Left lobe of liver (tissue), 2 donors: ENCODE data around the gene UBQLNL. TPM values are rescaled to one million over a fixed set of nuclear protein-coding genes. Genes with fewer than 3 reads are reported as not detected.

Experiments
- ATAC-seq: fragments of 200-7000 bp; cut with Tn5 transposase; one replicate; pipeline ENCODE4 v1.9.1; 2020; ENCODE audit warnings: mild to moderate bottlenecking, moderate library complexity
- DNase-seq: peaks from one replicate; pipeline ENCODE4 v3.0.0-alpha.2; 2020; ENCODE audit warnings: low spot score
- total RNA-seq: library from RNA; stranded (reverse); gene quantifications from one replicate; pipeline ENCODE4 v1.2.1, GENCODE V29; 2021
- donor health status: DM: no; HTN: no; CAD: no; lungs with moderate emphysema.
- donor health status: DM: no; HTN: yes; CAD: no.

Gene UBQLNL, protein sequence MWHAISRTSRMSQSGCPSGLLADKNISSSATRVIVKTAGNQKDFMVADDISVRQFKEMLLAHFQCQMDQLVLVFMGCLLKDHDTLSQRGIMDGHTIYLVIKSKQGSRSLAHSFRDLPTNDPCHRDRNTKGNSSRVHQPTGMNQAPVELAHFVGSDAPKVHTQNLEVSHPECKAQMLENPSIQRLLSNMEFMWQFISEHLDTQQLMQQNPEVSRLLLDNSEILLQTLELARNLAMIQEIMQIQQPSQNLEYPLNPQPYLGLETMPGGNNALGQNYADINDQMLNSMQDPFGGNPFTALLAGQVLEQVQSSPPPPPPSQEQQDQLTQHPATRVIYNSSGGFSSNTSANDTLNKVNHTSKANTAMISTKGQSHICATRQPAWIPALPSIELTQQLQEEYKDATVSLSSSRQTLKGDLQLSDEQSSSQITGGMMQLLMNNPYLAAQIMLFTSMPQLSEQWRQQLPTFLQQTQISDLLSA
- total RNA-seq = 0.23 TPM

DNA sequence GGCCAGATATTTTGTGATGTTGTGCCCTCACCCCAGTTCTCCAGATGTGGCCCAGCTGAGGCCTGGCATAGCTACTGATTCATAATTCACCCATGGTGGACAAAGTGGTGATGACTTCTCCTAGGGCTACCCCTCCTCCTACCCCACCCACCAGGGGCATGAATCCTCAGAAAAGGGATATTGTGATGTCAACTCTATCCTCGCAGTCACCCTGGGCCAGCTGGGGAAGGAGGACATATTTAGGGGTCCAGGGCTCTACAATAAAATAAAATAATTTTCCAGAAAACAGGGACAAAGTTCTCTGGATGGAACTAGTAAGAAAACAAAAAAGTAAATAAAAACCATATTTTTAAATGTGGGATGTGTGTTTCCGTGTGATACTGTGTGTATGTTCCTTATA, at the start of gene UBQLNL:
Gene UBQLNL, minus strand, starts transcription at position 101 of the 400 bp plus-strand sequence. CDS start 258 bp downstream, outside the sequence.
- DNase-seq (no peak), ATAC-seq (no peak)

DNA sequence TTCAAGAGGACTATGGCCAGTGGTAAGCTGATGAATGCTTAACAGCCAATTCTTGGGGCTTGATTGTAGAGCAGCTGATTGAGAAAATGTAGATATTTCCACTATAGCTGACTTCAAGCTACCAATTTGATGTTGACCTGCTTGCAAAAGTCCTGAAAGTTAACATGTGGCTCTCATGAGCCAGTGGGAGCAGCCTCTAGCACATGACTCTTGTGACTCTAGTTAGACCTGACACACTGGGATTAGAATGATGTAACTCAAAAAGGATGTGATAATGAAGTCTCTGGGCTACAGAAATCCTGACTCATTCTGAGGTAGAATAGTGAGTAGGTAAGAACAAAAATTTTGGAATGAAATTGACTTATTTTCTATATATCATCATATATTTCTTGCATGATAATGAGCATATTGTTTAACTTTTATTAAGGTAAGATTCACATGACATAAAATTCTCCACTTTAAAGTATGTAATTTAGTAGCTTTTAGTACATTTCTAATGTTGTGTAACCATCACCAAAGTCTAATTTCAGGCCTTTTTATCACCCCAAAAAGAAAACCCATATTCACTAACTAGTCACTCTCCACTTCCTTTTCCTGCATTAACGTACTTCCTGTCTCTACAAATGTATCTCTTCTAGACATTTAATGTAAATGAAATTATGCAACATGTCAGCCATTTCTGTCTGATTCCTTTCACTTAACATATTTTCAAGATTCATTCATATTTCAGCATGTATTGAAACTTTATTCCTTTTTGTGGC, 47.9 kb upstream of the UBQLNL start:
- ATAC-seq = no peak
- no peak for DNase-seq

DNA sequence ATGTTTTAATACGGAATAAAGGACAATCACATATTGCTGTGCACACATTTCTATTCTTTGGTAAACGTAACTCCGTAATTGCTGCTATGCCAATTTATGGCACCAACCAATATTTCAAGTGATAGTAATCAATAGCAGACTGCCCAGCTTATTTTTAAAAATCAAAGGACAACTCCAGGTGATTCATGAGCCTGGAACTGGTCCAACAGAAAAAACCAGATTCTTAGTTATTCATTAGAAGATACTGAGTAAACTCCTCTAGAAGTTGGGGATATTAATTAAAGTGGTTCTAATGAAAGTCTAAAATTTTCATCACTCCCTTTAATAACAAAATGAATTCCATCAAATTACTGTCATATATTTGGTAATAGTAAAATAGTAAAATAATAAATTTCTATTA, 41.3 kb upstream of the UBQLNL start:
- DNase-seq (no peak), ATAC-seq (no peak)

DNA sequence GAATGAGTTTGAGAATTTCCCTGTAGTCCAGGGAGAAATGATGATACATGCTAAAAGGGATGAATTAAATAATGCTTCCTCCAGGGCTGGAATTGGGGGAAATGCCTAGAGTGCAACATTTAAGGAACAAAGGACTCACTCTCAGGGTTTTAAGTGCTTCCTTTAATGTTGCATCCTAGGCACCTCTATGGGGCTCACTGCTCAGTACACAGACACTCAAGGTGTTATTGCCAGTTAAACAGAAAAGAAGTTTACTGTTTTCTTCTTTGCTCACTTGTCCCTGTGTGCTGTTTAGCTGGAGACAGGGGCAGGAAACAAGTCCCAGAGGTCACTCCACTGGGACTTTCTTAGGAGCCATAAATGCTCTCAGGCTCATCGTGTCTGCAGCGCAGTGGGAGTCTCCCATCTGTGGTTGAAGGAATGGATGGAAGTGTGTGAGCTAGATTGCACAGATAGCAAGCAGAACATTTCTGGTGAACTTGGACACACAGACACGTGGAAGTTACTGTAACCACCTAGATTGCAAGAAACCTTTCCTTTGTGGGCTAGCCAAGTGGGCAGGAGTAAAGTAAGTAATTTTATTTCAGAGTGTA, 40.2 kb upstream of the UBQLNL start:
- no peak for DNase-seq

DNA sequence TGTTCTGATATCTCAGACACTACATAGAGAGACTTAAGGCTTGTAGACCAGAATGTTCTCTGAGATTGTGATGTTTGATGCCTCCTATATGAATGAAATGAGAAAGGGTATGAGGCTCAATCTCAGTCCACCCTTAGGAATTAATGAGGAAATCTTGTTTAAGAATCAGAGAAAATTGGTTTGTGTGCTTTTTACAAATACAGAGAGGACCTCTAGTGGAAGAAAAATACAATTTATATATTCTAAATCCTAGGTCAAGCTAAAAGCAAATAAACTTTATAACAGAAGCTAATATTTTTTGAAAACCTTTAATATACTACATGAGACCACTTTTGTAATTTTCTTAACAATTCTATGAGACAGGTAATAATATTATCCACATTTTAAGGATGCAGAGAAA, 36.8 kb upstream of the UBQLNL start:
- no peak for ATAC-seq
- no peak for DNase-seq

More for the DNA sequence above, 40.2 kb upstream of the UBQLNL start:
- ATAC-seq = no peak

DNA sequence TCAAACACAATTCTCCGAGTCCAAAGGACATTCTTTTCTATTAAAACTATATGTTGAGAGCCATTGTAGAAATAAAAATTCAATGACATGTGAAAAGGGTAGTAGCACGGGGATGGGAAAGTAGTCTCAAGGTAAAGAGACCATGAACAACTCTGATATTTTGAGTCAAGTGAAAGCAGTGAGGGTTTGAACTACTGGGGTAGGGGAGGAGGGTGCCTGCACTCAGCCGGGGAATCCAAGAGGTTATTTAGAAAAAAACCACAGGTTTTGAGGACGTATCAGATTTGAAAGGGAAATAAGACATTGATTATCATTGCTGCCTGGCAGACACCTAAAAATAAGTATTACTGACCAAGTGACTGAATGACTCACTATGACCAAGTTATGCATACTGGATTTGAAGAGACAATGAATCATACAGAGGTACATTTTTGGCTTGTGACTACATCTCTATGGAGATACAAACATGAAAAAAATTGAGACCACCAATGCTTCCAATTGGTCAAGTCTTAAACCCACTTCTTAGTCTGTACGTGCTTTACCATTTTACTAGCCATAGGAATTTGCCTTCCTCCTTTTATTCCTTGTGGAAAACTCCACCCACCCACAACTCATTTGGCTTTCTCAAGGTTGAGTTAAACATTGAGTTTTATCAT, 34.1 kb upstream of the UBQLNL start:
- DNase-seq = no peak

DNA sequence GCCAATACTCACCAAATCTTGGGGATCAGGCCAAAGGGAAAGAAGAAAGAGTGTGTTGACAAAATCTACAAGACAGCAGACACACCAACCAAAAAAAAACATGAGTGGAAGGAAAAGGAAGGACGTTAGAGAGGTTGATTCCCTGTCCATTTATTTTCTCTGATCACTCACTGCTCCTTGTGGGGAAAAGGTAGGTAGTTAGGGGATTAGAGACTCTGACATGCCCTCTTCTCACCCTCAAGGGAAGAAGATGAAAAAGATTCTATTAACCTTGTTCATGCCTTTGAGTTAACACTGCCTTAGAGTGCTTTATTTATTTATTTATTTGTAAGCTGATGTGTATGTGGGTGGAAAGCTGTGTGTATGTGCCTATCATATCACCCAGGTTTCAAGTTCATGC, 31.9 kb upstream of the UBQLNL start, which contains the start of gene OR52H1:
Gene OR52H1, minus strand, starts transcription at position 101 of the 400 bp plus-strand sequence. CDS start 3,035 bp downstream, outside the sequence.
- ATAC-seq (no peak), DNase-seq (no peak)

More for the DNA sequence above, 34.1 kb upstream of the UBQLNL start:
- ATAC-seq = no peak

DNA sequence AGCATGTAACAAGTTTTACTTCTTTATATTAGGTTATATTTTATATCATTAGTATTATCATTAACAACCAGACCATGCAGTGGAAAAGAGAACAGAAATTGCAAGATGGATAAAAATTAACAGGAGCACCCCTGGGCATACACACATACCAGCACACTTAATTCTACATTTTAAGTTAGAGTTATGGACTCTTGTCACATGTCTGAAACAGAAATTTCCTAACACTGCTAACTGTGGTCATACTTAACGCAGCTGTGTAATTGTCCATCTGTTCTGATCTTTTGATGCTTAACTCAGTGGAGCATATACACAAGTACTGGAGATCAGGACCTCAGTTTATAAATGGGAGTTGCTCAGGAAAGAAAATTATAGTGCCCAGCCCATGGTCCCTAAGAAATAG, 31.5 kb upstream of the UBQLNL start:
- ATAC-seq (no peak), DNase-seq (no peak)

DNA sequence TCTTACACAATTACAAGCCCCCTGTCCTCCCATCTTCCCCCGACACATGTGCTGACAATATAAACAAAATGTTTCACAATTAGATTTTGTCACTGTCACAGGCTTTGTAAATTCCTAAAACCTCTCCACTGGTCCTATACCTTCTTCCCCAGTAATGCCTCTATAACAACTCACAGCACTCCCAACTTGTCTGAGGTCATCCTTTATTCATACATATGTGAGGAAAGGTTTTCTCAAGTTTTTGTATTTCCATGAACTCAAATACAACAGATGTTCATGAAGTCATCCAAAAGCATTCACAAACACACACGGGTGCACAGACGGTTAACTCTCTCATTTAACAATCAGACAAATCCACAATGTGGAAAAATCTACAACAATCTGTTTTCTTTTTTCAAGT, 30.0 kb upstream of the UBQLNL start:
- DNase-seq = no peak
- ATAC-seq = no peak

DNA sequence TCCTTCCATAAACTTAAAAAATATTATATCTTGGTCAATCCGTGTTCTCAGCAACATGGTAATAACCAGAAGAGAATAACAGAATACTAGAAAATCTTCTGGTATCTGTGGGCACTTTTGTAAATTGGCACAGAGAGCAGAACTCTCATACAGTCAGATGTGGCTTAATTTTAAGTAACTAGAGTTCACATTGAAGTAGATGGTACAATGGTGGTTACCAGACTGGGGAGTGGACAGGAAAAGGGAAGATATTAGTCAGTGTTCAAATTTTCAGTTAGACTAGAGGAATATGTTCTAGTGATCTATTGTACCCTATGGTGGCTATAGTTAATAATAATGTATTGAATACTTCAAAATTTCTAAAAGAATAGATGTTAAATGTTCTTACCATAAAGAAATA, 24.9 kb upstream of the UBQLNL start:
- ATAC-seq = no peak
- no peak for DNase-seq

DNA sequence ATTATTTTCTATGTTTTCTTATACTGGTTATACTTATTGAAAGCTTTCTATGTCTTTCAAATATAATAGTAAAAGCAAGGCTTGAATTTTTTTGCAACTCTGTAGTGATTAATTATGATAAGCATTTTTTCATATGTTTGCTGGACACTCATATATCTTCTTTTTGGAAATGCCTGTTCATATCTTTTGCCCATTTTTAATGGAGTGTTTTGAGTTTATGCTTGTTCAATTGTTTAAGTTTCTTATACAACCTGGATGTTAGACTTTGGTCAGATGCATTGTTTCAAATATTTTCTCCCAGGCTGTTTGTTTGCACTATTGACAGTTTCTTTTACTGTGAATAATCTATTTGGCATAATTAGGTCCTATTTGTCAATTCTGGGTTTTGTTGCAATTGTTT, 20.0 kb upstream of the UBQLNL start:
- DNase-seq (no peak), ATAC-seq (no peak)

DNA sequence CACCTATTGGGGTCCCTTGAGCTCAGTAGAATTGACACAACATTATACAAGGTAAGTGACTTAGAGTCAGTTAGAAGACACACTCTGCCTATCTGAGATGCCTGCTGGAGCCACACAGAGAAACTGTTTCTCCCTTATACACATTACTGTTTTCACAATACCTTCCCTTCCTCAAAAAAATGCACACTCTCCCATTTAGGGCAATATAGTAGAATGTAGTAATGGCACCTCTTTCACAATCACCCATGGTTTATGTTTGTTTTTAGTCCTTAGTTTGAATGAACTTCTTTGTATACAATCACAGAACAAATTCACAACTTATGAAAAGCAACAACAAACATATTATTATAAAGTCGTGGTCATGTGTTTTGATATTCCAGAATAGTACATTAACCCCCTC, 17.5 kb upstream of the UBQLNL start:
- DNase-seq (no peak), ATAC-seq (no peak)

DNA sequence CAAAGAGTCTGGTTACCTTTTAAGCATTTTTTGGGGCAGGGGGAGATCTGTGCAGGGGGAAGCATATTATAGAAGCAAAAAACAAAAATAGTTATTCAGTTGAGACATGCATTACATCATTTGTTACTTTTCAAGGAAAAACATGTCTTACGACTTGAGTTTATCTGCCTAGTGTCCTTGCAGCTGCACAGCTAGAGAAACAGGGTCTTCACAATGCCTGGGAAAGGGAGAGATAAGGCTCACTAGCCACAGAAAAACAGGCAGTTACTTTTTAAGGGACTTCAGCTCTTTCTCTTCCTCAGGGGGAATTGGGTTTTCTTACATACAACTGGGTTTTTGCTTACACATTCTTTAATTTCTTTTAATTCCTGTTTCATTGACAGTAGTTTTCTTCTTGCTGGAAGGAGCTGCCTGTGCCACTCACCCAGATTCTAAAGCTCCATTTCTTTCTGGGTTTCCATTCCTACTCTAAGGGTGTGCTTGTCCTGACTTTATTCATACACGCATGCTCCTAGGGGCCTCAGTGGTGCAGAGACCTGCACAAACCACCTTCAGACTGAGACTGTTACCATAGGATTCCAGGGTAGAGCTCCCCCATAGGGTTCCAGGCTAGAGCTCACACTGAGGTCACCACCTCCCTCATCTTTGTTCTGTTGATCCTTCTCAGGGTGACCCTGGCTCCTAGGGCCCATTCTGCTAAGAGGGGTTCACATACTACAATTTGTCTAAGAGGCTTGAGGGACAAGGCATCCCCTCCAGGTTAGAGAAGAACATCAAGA, 14.7 kb upstream of the UBQLNL start:
- DNase-seq = no peak
- no peak for ATAC-seq

DNA sequence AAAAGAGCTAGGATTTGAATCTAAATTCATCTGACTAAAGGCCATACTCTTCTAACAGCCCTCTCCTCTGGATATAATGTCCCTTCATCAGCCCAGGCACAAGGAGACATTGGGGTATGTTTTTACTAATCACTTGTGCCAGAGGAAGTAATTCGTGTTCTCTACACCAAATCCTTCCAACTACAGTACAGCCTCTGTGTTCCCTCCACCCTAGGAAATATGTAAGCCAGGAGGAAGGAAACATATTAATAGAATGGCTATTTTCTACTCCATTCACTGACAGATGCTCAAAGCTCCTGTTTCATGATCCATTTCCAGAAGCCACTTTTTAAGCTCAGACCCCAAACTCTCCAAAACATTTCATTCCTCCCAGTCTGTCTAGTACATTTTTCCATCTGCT, 12.0 kb upstream of the UBQLNL start:
- DNase-seq = no peak
- ATAC-seq = no peak

DNA sequence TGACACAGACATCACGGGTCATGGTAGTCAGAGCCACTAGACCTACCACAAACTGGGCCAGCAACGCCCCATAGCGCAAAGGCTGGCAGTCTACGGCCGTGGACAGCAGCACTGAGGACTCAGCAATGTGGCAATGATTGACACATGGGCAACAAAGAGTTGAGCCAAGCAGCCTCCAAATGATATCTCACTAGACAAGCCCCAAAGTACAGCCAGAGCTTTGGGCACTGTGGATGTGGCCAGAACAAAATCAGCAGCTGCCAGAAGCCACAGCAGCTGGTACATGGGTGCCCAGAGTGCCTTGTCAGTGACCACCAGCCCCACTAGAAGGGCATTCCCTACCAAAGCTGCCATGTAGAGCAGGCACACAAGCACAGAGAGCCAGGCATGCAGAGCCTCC, 11.2 kb upstream of the UBQLNL start:
- DNase-seq (no peak), ATAC-seq (no peak)

DNA sequence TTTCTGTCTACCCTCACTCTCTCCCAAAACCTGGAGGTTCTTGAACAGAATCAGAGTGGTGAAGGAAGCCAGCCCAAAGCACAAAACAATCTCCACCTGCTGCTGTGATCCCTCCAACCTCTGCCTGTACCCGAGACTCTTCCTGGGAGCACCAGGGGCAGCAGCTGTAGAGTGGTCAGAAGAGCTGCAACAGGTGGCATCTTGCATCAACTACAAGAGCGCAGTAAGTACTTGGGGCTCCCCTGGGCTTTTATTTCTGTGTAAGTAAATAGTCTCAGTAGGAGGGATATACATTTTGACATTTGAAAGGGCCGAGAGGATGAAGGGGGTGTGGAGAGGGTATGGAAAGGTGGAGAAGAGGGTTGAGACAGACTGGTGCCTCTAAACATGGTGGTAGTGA, 8.3 kb upstream of the UBQLNL start:
- DNase-seq (no peak), ATAC-seq (no peak)

DNA sequence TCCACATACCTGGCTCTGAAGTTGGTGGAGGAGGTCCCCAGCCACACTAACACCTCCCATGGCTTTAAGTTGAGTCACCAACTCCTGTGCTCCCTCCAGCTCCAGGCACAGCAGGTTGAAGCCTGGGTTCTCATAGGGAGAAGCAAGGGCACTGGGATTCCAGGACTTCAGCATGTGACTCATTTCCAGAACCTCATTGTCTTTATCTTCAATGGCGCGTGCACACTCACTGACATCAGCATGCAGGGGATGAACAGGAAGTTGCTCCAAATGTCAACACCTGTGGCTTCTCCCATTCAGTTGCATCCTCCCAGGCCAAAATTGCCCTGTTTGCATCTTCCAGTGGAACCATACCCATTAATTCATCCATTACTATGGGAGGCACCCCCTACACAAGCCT, 5.8 kb upstream of the UBQLNL start:
- no peak for DNase-seq
- no peak for ATAC-seq

DNA sequence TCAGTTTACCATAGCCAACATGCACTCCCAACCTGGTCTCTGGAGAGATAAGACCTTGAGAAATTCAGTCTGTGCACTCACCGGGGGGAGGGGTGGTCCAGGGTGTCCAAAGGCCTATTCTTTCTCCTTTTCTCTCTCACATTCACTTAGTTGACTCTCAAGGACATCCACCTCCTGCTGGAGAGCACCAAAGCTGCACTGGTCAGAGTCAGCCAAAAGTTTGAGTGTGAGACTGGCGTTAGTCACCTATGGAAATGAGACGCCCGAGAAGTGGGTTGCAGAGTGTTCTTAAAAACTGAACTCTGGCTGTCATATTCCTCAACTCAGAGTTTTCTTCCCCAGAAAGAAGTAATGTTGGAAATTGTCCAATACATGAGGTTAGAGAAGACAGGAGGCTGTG, 5.0 kb upstream of the UBQLNL start:
- ATAC-seq (no peak), DNase-seq (no peak)

DNA sequence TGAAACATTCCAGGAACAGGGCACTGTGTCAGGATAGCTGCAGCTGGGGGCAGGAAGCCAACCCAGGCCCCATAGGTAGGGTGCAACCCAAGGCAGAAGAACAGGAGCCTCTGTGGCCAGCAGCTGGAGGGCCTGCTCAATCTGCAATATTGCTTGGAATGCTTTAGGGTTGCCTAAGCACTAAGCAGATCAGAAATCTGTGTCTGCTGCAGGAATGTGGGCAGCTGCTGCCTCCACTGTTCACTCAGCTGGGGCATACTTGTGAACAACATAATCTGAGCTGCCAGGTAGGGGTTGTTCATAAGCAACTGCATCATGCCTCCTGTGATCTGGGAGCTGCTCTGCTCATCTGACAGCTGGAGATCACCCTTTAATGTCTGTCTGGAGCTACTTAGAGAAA, 1.7 kb downstream of the UBQLNL start:
- ATAC-seq = no peak

DNA sequence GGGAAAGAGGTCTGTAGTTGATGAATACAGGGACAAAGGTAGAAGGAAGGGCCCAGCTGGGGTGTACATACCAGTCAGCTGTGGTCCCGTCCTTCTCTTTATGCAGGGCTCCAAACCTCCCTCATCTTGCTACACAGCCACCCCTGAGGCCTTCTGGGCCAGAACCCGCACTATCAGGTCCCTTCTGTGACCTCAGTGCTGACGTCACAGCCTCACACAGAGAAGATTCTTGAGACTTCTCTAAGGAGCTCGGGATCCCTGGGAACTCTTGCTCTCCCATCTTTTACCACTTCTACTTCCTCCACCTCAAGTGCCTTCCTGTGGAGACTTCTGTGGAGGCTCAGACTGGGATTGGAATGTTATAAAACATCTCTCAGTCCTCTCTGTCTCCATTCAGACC, 6.7 kb downstream of the UBQLNL start, which contains the start of gene UBQLN3:
Gene UBQLN3, minus strand, starts transcription at position 155 of the 400 bp plus-strand sequence. CDS start 399 bp downstream, outside the sequence.
- DNase-seq = no peak
- no peak for ATAC-seq

More for the DNA sequence above, 1.7 kb downstream of the UBQLNL start:
- no peak for DNase-seq
